Hindlimb muscle (tissue), 1 donor: Measurements from ENCODE around the gene TMEM260. TPM values are rescaled to one million over a fixed set of nuclear protein-coding genes. Genes with fewer than 3 reads are reported as not detected.
"Not testable (repeated sequence)": the region's sequence is repeated elsewhere in the genome, so short reads cannot be mapped to it uniquely, and the experiment has no call there.

Source experiments
- DNase-seq: peaks from one replicate; pipeline ENCODE4 v3.0.0-alpha.2; 2013
- polyA plus RNA-seq: library from polyadenylated mRNA; unstranded; fragments of 120-200 nt; gene quantifications from one replicate; pipeline ENCODE4 v1.2.1, GENCODE V29; 2013; ENCODE audit not compliant: insufficient read length

The TMEM260 gene
- polyA plus RNA-seq, 1 donor, result 12.4 TPM

GRCh38 chr14:56678838-56679237 lies 99.2 kb downstream of the TMEM260 start:
- no peak for DNase-seq

GRCh38 chr14:56686416-56686815 lies 106.8 kb downstream of the TMEM260 start:
- no peak for DNase-seq

- DNase-seq, result no peak
Observed at GRCh38 chr14:56687123-56687522, 107.5 kb downstream of the TMEM260 start.

- DNase-seq, result no peak
Observed at GRCh38 chr14:56694609-56695008, 115.0 kb downstream of the TMEM260 start.

GRCh38 chr14:56695216-56695615 lies 115.6 kb downstream of the TMEM260 start:
- not testable (repeated sequence) for DNase-seq

Other genes with a start within 250 kb of the TMEM260 start
- gene OTX2, start 230.7 kb downstream of the TMEM260 start, polyA plus RNA-seq, result not detected